OCI-LY3 (cell line): ENCODE results near the gene NR1I2.
A peak's percentile ranks its signal among the peaks of the same experiment; 100 is the strongest.

Experiments
- H2AFZ ChIP-seq: fragments of 200-600, 300-600 bp; shearing (Covaris generic); 2 replicates; pipeline ENCODE4 v1.6.0; 2014; ENCODE audit warnings: antibody characterized with exemption, low read depth, low read length
- H3K27ac ChIP-seq: fragments of 200-600, 300-600 bp; sonication (generic); 2 replicates; pipeline ENCODE4 v1.5.1; 2014; ENCODE audit warnings: mild to moderate bottlenecking, low read length, moderate library complexity, mixed read lengths
- H3K27me3 ChIP-seq: fragments of 200-600, 300-600 bp; sonication (generic); 2 replicates; pipeline ENCODE4 v1.6.1; 2014; ENCODE audit warnings: low read depth, low read length, mixed read lengths
- H3K36me3 ChIP-seq: fragments of 200-600, 300-600 bp; sonication (generic); replicated peaks from 2 replicates; pipeline ENCODE3; 2014; ENCODE audit warnings: low read depth, low read length, mixed read lengths
- H3K4me1 ChIP-seq: fragments of 300-600, 200-600 bp; sonication (generic); 2 replicates; pipeline ENCODE4 v1.6.1; 2014; ENCODE audit warnings: low read length, mixed read lengths
- H3K4me2 ChIP-seq: fragments of 200-600, 300-600 bp; sonication (generic); 2 replicates; pipeline ENCODE4 v1.6.1; 2014; ENCODE audit warnings: low read length, mixed read lengths
- H3K4me3 ChIP-seq: fragments of 300-600, 200-600 bp; sonication (generic); 2 replicates; pipeline ENCODE4 v1.5.1; 2014; ENCODE audit warnings: antibody characterized with exemption, mild to moderate bottlenecking, low read length, moderate library complexity
- H3K79me2 ChIP-seq: fragments of 300-600, 200-600 bp; shearing (Covaris generic); 2 replicates; pipeline ENCODE4 v1.6.1; 2014; ENCODE audit warnings: mild to moderate bottlenecking, low read length, mixed read lengths
- H3K9ac ChIP-seq: fragments of 300-600, 200-600 bp; shearing (Covaris generic); 2 replicates; pipeline ENCODE4 v1.6.0; 2014; ENCODE audit warnings: mild to moderate bottlenecking, low read length, moderate library complexity
- H3K9me3 ChIP-seq: fragments of 200-600, 300-600 bp; shearing (Covaris generic); 2 replicates; pipeline ENCODE4 v1.6.1; 2014; ENCODE audit warnings: low read length, mixed read lengths; ENCODE audit not compliant: insufficient read depth
- H4K20me1 ChIP-seq: fragments of 200-600, 300-600 bp; sonication (generic); 2 replicates; pipeline ENCODE4 v1.6.1; 2016; ENCODE audit warnings: low read length, mixed read lengths; ENCODE audit not compliant: insufficient read depth
- EZH2phosphoT487 ChIP-seq: fragments of 200-600 bp; shearing (Covaris generic); IDR thresholded peaks from 2 replicates; pipeline ENCODE4 v1.6.1; 2018; ENCODE audit warnings: antibody characterized with exemption, mixed run types, low read depth
- TF ChIP-seq, protein P1 (sequence below): fragments of 200-600, 300-600 bp; sonication (generic); IDR thresholded peaks from 2 replicates; pipeline ENCODE4 v1.5.1; 2014; ENCODE audit warnings: antibody characterized with exemption, low read length, low read depth

Gene NR1I2

DNA sequence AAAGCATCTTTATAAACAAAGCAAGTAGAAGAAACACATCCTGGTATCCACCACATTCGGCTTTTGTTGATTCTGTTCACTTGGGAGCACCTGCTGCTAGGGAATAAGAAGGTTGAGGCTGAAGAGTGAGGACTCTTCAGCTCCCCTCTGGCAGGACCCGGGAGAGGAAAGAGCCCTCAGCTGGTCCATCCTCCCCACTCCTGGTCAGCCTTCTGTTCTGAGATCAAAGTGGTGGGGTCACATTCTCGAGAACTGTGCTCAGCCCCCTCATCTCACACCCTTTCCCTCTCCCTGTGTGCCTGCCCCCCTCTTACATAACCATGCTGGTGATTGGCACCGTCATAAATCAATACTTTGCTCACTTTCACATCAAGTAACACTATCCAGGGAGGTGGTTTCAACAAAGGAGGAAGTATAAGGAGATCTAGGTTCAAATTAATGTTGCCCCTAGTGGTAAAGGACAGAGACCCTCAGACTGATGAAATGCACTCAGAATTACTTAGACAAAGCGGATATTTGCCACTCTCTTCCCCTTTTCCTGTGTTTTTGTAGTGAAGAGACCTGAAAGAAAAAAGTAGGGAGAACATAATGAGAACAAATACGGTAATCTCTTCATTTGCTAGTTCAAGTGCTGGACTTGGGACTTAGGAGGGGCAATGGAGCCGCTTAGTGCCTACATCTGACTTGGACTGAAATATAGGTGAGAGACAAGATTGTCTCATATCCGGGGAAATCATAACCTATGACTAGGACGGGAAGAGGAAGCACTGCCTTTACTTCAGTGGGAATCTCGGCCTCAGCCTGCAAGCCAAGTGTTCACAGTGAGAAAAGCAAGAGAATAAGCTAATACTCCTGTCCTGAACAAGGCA lies at the start of gene NR1I2:
Gene NR1I2, plus strand, starts transcription at position 772 of the 869 bp plus-strand sequence.
- H3K79me2 ChIP-seq: no peaks in the 10 kb centered on the region
- H2AFZ ChIP-seq: no peak within 1 kb of the TSS
- H3K4me2 ChIP-seq: no peak within 1 kb of the TSS
- peaks cover 25% of the 10 kb centered on the region for H3K4me1 ChIP-seq
- no peak within 1 kb of the TSS for H3K4me3 ChIP-seq
- TF ChIP-seq EZH2phosphoT487: no peak
- TF ChIP-seq, protein P1, sequence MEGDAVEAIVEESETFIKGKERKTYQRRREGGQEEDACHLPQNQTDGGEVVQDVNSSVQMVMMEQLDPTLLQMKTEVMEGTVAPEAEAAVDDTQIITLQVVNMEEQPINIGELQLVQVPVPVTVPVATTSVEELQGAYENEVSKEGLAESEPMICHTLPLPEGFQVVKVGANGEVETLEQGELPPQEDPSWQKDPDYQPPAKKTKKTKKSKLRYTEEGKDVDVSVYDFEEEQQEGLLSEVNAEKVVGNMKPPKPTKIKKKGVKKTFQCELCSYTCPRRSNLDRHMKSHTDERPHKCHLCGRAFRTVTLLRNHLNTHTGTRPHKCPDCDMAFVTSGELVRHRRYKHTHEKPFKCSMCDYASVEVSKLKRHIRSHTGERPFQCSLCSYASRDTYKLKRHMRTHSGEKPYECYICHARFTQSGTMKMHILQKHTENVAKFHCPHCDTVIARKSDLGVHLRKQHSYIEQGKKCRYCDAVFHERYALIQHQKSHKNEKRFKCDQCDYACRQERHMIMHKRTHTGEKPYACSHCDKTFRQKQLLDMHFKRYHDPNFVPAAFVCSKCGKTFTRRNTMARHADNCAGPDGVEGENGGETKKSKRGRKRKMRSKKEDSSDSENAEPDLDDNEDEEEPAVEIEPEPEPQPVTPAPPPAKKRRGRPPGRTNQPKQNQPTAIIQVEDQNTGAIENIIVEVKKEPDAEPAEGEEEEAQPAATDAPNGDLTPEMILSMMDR: peak; percentile 22; the same call in 1 of the 2 replicates
- no peaks in the 10 kb centered on the region for H3K27me3 ChIP-seq
- no peaks in the 10 kb centered on the region for H3K9me3 ChIP-seq
- H3K27ac ChIP-seq: no peak within 1 kb of the TSS
- H3K9ac ChIP-seq: no peak within 1 kb of the TSS
- no peaks in the 10 kb centered on the region for H4K20me1 ChIP-seq
- no peaks in the 10 kb centered on the region for H3K36me3 ChIP-seq

DNA sequence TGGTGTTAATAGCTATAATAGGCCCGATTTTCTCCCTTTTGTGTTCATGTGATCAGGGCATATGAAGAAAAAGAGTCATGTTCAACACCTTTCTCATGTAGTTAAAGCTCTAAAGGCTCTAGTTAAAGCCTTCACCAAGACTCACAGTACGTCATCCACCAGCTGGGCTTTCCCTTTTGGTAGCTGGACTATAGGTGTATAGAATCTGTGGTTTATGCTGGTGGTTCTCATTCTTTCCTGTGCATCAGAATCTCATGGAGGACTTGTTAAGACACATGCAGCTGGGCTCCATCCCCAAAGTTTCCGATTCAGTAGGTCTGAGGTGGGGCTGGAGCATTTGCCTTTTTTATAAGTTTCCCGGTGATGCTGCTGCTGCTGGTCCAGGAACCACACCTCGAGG lies 48.1 kb upstream of the NR1I2 start:
- Histone ChIP-seq H4K20me1 (no peaks in the 10 kb centered on the region), H3K79me2 (no peaks in the 10 kb centered on the region), H3K27me3 (no peaks in the 10 kb centered on the region), H3K9me3 (no peaks in the 10 kb centered on the region), H3K9ac (no peak overlapping the region), H3K4me2 (no peak overlapping the region), H3K27ac (no peak overlapping the region), H3K4me3 (no peak overlapping the region), H3K36me3 (no peaks in the 10 kb centered on the region), H3K4me1 (peaks cover 5% of the 10 kb centered on the region), H2AFZ (no peak overlapping the region)
- no peak for TF ChIP-seq EZH2phosphoT487
- TF ChIP-seq, protein P1: no peak

- Histone ChIP-seq H4K20me1 (no peaks in the 10 kb centered on the region), H3K4me1 (peaks cover 5% of the 10 kb centered on the region), H3K9me3 (no peaks in the 10 kb centered on the region), H2AFZ (no peak overlapping the region), H3K27me3 (no peaks in the 10 kb centered on the region), H3K27ac (no peak overlapping the region), H3K79me2 (no peaks in the 10 kb centered on the region), H3K36me3 (no peaks in the 10 kb centered on the region), H3K9ac (no peak overlapping the region), H3K4me3 (no peak overlapping the region), H3K4me2 (no peak overlapping the region)
- TF ChIP-seq, protein P1: no peak
- no peak for TF ChIP-seq EZH2phosphoT487
Measured at GRCh38 chr3:119738741-119739140, 43.2 kb upstream of the NR1I2 start.

- Histone ChIP-seq H3K27ac (no peak overlapping the region), H3K36me3 (no peaks in the 10 kb centered on the region), H3K9me3 (no peaks in the 10 kb centered on the region), H3K4me1 (no peaks in the 10 kb centered on the region; the same call in 1 of the 2 replicates), H3K79me2 (no peaks in the 10 kb centered on the region), H4K20me1 (no peaks in the 10 kb centered on the region), H3K27me3 (no peaks in the 10 kb centered on the region), H3K4me2 (no peak overlapping the region), H3K9ac (no peak overlapping the region), H3K4me3 (no peak overlapping the region), H2AFZ (no peak overlapping the region)
- no peak for TF ChIP-seq EZH2phosphoT487
- TF ChIP-seq, protein P1: no peak
Measured at GRCh38 chr3:119741657-119742590, 40.0 kb upstream of the NR1I2 start.
